H9 (cell line): ENCODE measurements around the gene ARHGAP5. TPM values are rescaled to one million over a fixed set of nuclear protein-coding genes. Genes with fewer than 3 reads are reported as not detected.
"Not testable (repeated sequence)": the region's sequence is repeated elsewhere in the genome, so short reads cannot be mapped to it uniquely, and the experiment has no call there.

Source experiments
- DNase-seq: peaks from one replicate; pipeline ENCODE4 v3.0.0-alpha.2; 2017
- H2AFZ ChIP-seq: one replicate; pipeline ENCODE4 v1.6.1; 2013; ENCODE audit warnings: mild to moderate bottlenecking, low read length, control low read depth, moderate library complexity
- H2AK5ac ChIP-seq: 2 replicates; pipeline ENCODE4 v1.6.1; 2013; ENCODE audit warnings: low read length, control low read depth, mixed read lengths; ENCODE audit not compliant: insufficient read length
- H2BK120ac ChIP-seq: one replicate; pipeline ENCODE4 v1.6.1; 2013; ENCODE audit warnings: low read depth, mild to moderate bottlenecking, low read length, control low read depth, inconsistent platforms; ENCODE audit not compliant: poor library complexity, severe bottlenecking
- H2BK12ac ChIP-seq: 2 replicates; pipeline ENCODE4 v1.6.1; 2013; ENCODE audit warnings: low read length, control low read depth, mixed read lengths, low read depth; ENCODE audit not compliant: insufficient read length
- H2BK15ac ChIP-seq: 2 replicates; pipeline ENCODE4 v1.6.1; 2013; ENCODE audit warnings: low read depth, low read length, control low read depth
- H2BK20ac ChIP-seq: one replicate; pipeline ENCODE4 v1.6.1; 2013; ENCODE audit warnings: low read depth, mild to moderate bottlenecking, low read length, control low read depth, inconsistent platforms; ENCODE audit not compliant: poor library complexity, severe bottlenecking
- H2BK5ac ChIP-seq: 2 replicates; pipeline ENCODE4 v1.6.1; 2013; ENCODE audit warnings: low read length, control low read depth, mixed read lengths; ENCODE audit not compliant: insufficient read length
- H3K14ac ChIP-seq: 2 replicates; pipeline ENCODE4 v1.6.1; 2013; ENCODE audit warnings: low read length, control low read depth; ENCODE audit not compliant: insufficient read depth
- H3K18ac ChIP-seq: 2 replicates; pipeline ENCODE4 v1.6.1; 2013; ENCODE audit warnings: low read depth, mild to moderate bottlenecking, mixed read lengths, low read length, control low read depth; ENCODE audit not compliant: insufficient read length
- H3K23ac ChIP-seq: 2 replicates; pipeline ENCODE4 v1.6.1; 2013; ENCODE audit warnings: low read length, control low read depth, mixed read lengths, low read depth; ENCODE audit not compliant: insufficient read length
- H3K23me2 ChIP-seq: 2 replicates; pipeline ENCODE4 v1.6.1; 2013; ENCODE audit warnings: low read depth, mild to moderate bottlenecking, mixed read lengths, low read length, control low read depth; ENCODE audit not compliant: insufficient read length, poor library complexity, severe bottlenecking
- H3K27ac ChIP-seq: 2 replicates; pipeline ENCODE4 v1.5.1; 2013; ENCODE audit warnings: low read length, control low read depth, mixed read lengths, low read depth; ENCODE audit not compliant: insufficient read length
- H3K27me3 ChIP-seq: 2 replicates; pipeline ENCODE4 v1.6.1; 2013; ENCODE audit warnings: low read length, control low read depth, inconsistent platforms; ENCODE audit not compliant: insufficient read depth
- H3K4ac ChIP-seq: 2 replicates; pipeline ENCODE4 v1.6.1; 2013; ENCODE audit warnings: low read depth, mild to moderate bottlenecking, control low read depth, inconsistent platforms, low read length, moderate library complexity
- H3K4me1 ChIP-seq: 2 replicates; pipeline ENCODE4 v1.6.1; 2013; ENCODE audit warnings: low read length, control low read depth, inconsistent platforms; ENCODE audit not compliant: insufficient read depth
- H3K4me2 ChIP-seq: 2 replicates; pipeline ENCODE4 v1.6.1; 2013; ENCODE audit warnings: low read length, control low read depth, mixed read lengths; ENCODE audit not compliant: insufficient read length, insufficient read depth
- H3K56ac ChIP-seq: 2 replicates; pipeline ENCODE4 v1.6.1; 2013; ENCODE audit warnings: low read depth, mild to moderate bottlenecking, mixed read lengths, low read length, control low read depth; ENCODE audit not compliant: insufficient read length
- H3K79me1 ChIP-seq: 2 replicates; pipeline ENCODE4 v1.6.1; 2013; ENCODE audit warnings: low read depth, mild to moderate bottlenecking, moderate library complexity, low read length, control low read depth, inconsistent platforms; ENCODE audit not compliant: insufficient read depth, poor library complexity, severe bottlenecking
- H3K79me2 ChIP-seq: 2 replicates; pipeline ENCODE4 v1.6.1; 2013; ENCODE audit warnings: low read length, control low read depth, inconsistent platforms; ENCODE audit not compliant: insufficient read depth
- H3K9ac ChIP-seq: 2 replicates; pipeline ENCODE4 v1.6.1; 2013; ENCODE audit warnings: low read length, control low read depth, mixed read lengths; ENCODE audit not compliant: insufficient read length; ENCODE audit errors: extremely low read depth
- H3K9me3 ChIP-seq: one replicate; pipeline ENCODE4 v1.6.1; 2013; ENCODE audit warnings: low read depth, low read length, inconsistent platforms; ENCODE audit not compliant: control insufficient read depth
- H3T11ph ChIP-seq: one replicate; pipeline ENCODE4 v1.6.1; 2013; ENCODE audit warnings: mild to moderate bottlenecking, low read length, control low read depth, inconsistent platforms
- H4K20me1 ChIP-seq: one replicate; pipeline ENCODE4 v1.6.1; 2013; ENCODE audit not compliant: control insufficient read depth, insufficient read length, insufficient read depth
- H4K5ac ChIP-seq: 2 replicates; pipeline ENCODE4 v1.6.1; 2013; ENCODE audit warnings: low read depth, mild to moderate bottlenecking, mixed read lengths, low read length, control low read depth; ENCODE audit not compliant: insufficient read length
- H4K8ac ChIP-seq: replicated peaks from 2 replicates; pipeline ENCODE4 v1.6.1; 2013; ENCODE audit warnings: low read length, control low read depth, mixed read lengths, low read depth; ENCODE audit not compliant: insufficient read length
- H4K91ac ChIP-seq: 2 replicates; pipeline ENCODE4 v1.6.1; 2013; ENCODE audit warnings: low read depth, mild to moderate bottlenecking, moderate library complexity, mixed read lengths, low read length, control low read depth; ENCODE audit not compliant: insufficient read length
- H3K27ac Mint-ChIP-seq, 3 experiments: 2 replicates in 2 of 3; 3 replicates in 1 of 3; pipeline ENCODE4 v1.8.0; 2020 to 2021; ENCODE audit warnings: mixed read lengths in 3 of 3, mild to moderate bottlenecking in 1 of 3, moderate library complexity in 1 of 3
- H3K27me3 Mint-ChIP-seq: 2 replicates; pipeline ENCODE4 v1.8.0; 2021; ENCODE audit warnings: low read depth, mild to moderate bottlenecking, moderate library complexity, mixed read lengths
- H3K36me3 Mint-ChIP-seq, 3 experiments: 2 replicates in 2 of 3; 3 replicates in 1 of 3; pipeline ENCODE4 v1.8.0; 2020 to 2021; ENCODE audit warnings: low read depth in 3 of 3, mixed read lengths in 3 of 3; ENCODE audit not compliant: insufficient read depth in 1 of 3
- H3K4me1 Mint-ChIP-seq, 2 experiments: 2 replicates each; pipeline ENCODE4 v1.8.0; 2020; ENCODE audit warnings: mixed read lengths in 2 of 2
- H3K4me3 Mint-ChIP-seq, 2 experiments: 2 replicates in 1 of 2; 3 replicates in 1 of 2; pipeline ENCODE4 v1.8.0; 2020 to 2021; ENCODE audit warnings: mild to moderate bottlenecking in 2 of 2, mixed read lengths in 2 of 2, moderate library complexity in 1 of 2
- H3K9me3 Mint-ChIP-seq, 2 experiments: 2 replicates in 1 of 2; 3 replicates in 1 of 2; pipeline ENCODE4 v1.8.0; 2020; ENCODE audit warnings: mild to moderate bottlenecking in 2 of 2, mixed read lengths in 2 of 2, moderate library complexity in 1 of 2
- WGBS: extraction: QIAGEN DNeasy Blood & Tissue Kit; methylation state at CpG from one replicate; pipeline ENCODE4 v1.1.7; 2013; ENCODE audit warnings: missing lambda C conversion rate, low lambda C conversion rate, mixed read lengths; ENCODE audit not compliant: insufficient read length; ENCODE audit errors: extremely low coverage; 5-methylcytosine and 5-hydroxymethylcytosine counted together
- total RNA-seq: library from RNA; stranded (reverse); gene quantifications from 2 replicates; pipeline ENCODE4 v1.2.1, GENCODE V29; 2021

The ARHGAP5 gene
- total RNA-seq, 1 experiment from 2014 or later, result 73.8 TPM

GRCh38 chr14:32127731-32128654 is 50.9 kb downstream of the ARHGAP5 start:
- not testable (repeated sequence) for H3K18ac ChIP-seq, H3K9me3 ChIP-seq, H3K9ac ChIP-seq, H3K27me3 Mint-ChIP-seq, H3K27ac ChIP-seq, H3K4me3 Mint-ChIP-seq, H3K27me3 ChIP-seq, H2BK5ac ChIP-seq, H3K14ac ChIP-seq, H3T11ph ChIP-seq, H3K56ac ChIP-seq, H3K23ac ChIP-seq, H2BK120ac ChIP-seq, H2BK20ac ChIP-seq, DNase-seq, H3K27ac Mint-ChIP-seq, H4K91ac ChIP-seq, H3K4me2 ChIP-seq, H4K8ac ChIP-seq, H4K20me1 ChIP-seq, H4K5ac ChIP-seq, H3K23me2 ChIP-seq, H2AFZ ChIP-seq, H3K79me2 ChIP-seq, H2AK5ac ChIP-seq, H3K4me1 ChIP-seq, H2BK15ac ChIP-seq, H3K79me1 ChIP-seq, H3K4ac ChIP-seq, H2BK12ac ChIP-seq, H3K4me1 Mint-ChIP-seq
- no CpG with 5 or more reads among the region's 57 CpGs for WGBS
- peaks cover 72 to 79% (median 75%) of the 10 kb centered on the region in 3 experiments for H3K36me3 Mint-ChIP-seq
- peaks cover 47 to 54% of the 10 kb centered on the region in 2 experiments for H3K9me3 Mint-ChIP-seq
